ENCODE results near the gene PTPRD. TPM values are rescaled to one million over a fixed set of nuclear protein-coding genes. Genes with fewer than 3 reads are reported as not detected.

Gene PTPRD
- total RNA-seq, 2 experiments from 2014 or later, result 0.03 TPM; not detected in 1

DNA sequence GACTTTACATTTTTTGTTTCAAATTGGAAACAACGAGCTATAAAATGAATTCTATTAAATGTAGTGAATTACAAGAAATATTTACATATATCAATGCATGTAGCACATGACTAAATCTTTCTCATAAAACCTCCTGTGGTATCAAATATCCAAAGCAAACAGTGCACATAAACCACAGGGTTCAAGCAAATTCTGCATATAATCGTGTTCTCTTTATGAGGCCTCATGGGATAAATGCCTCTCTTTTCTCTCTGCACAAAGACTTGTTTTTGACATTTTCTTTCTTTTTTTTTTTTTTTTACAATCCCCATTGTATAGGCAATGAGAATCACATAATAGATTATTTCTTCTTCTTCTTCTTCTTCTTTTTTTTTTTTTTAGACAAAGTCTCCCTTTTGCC is 1696.0 kb downstream of the PTPRD start:
- Histone ChIP-seq H3K4me3 (ENCODE audit: low read depth, low read length, poor library complexity, severe bottlenecking) (no peak overlapping the region), H3K27ac (ENCODE audit: low read depth, low read length, poor library complexity, severe bottlenecking) (no peak overlapping the region), H3K9me2 (ENCODE audit: insufficient read depth, low read length) (no peaks in the 10 kb centered on the region), H2AFZ (ENCODE audit: low read length) (no peak overlapping the region), H3K4me2 (ENCODE audit: low read length) (no peak overlapping the region), H4K20me1 (ENCODE audit: insufficient read depth, low read length) (no peaks in the 10 kb centered on the region), H3K9me3 (ENCODE audit: low read length) (no peaks in the 10 kb centered on the region), H3K36me3 (ENCODE audit: insufficient read depth, low read length) (no peaks in the 10 kb centered on the region), H3K4me1 (ENCODE audit: insufficient read depth, low read length, poor library complexity, severe bottlenecking) (no peaks in the 10 kb centered on the region), H3K79me2 (ENCODE audit: insufficient read depth, low read depth, low read length) (no peaks in the 10 kb centered on the region)
- no TSS peak for BruUV-seq (replicated peaks)
- intact Hi-C loops (cut with micrococcal nuclease; ENCODE audit: unreplicated experiment), result no loop called here
- CTCF ChIA-PET (ENCODE audit: unreplicated experiment), result no interaction called here
- TF ChIP-seq, protein P1, sequence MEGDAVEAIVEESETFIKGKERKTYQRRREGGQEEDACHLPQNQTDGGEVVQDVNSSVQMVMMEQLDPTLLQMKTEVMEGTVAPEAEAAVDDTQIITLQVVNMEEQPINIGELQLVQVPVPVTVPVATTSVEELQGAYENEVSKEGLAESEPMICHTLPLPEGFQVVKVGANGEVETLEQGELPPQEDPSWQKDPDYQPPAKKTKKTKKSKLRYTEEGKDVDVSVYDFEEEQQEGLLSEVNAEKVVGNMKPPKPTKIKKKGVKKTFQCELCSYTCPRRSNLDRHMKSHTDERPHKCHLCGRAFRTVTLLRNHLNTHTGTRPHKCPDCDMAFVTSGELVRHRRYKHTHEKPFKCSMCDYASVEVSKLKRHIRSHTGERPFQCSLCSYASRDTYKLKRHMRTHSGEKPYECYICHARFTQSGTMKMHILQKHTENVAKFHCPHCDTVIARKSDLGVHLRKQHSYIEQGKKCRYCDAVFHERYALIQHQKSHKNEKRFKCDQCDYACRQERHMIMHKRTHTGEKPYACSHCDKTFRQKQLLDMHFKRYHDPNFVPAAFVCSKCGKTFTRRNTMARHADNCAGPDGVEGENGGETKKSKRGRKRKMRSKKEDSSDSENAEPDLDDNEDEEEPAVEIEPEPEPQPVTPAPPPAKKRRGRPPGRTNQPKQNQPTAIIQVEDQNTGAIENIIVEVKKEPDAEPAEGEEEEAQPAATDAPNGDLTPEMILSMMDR (conservative IDR thresholded peaks at IDR 0.05; ENCODE audit: low read length), result no peak
- no peak for TF ChIP-seq EZH2phosphoT487 (IDR thresholded peaks at IDR 0.05; ENCODE audit: borderline replicate concordance, low read depth, low read length)
- POLR2A ChIA-PET, result interaction anchor here (0.7 to 1.3 kb wide), 3 partner anchors 9 to 224 kb away, joined by 3 to 6 read pairs (median 6); no protein-coding TSS in a partner anchor
- DNase-seq (ENCODE audit: low spot score), result no peak

DNA sequence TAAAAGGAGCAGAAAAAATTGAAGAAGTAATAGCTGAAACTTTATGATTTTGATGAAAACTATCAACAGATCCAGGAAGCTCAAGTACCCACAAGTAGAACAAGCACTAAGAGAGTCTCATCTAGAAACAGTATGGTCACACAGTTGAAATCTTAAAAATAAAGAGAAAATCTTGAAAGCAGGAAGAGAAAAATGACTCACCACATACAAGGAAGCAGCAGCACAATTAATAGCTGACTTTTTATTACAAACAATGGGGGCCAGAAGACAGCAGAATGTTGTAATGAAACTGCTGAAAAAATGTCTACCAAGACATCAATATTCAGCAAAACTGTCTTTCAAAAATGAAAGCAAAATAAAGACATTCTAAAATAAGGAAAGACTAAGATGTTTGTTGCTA is 1704.9 kb downstream of the PTPRD start:
- H3K4me1 ChIP-seq (ENCODE audit: insufficient read depth, low read length, poor library complexity, severe bottlenecking), result no peaks in the 10 kb centered on the region
- no peak overlapping the region for H3K4me3 ChIP-seq (ENCODE audit: low read depth, low read length, poor library complexity, severe bottlenecking)
- no peak overlapping the region for H2AFZ ChIP-seq (ENCODE audit: low read length)
- intact Hi-C loops (cut with micrococcal nuclease; ENCODE audit: unreplicated experiment), result no loop called here
- no peak overlapping the region for H3K4me2 ChIP-seq (ENCODE audit: low read length)
- no TSS peak for BruUV-seq (replicated peaks)
- ChIA-PET POLR2A (interaction anchor here (0.6 to 1.6 kb wide), 3 partner anchors 9 to 622 kb away, joined by 3 to 6 read pairs (median 3); no protein-coding TSS in a partner anchor), CTCF (ENCODE audit: unreplicated experiment) (no interaction called here)
- H3K36me3 ChIP-seq (ENCODE audit: insufficient read depth, low read length), result no peaks in the 10 kb centered on the region
- TF ChIP-seq, protein P1 (conservative IDR thresholded peaks at IDR 0.05; ENCODE audit: low read length), result no peak
- no peak for TF ChIP-seq EZH2phosphoT487 (IDR thresholded peaks at IDR 0.05; ENCODE audit: borderline replicate concordance, low read depth, low read length)
- no peak overlapping the region for H3K27ac ChIP-seq (ENCODE audit: low read depth, low read length, poor library complexity, severe bottlenecking)
- no peaks in the 10 kb centered on the region for H4K20me1 ChIP-seq (ENCODE audit: insufficient read depth, low read length)
- H3K79me2 ChIP-seq (ENCODE audit: insufficient read depth, low read depth, low read length), result no peaks in the 10 kb centered on the region
- no peak for DNase-seq (ENCODE audit: low spot score)
- no peaks in the 10 kb centered on the region for H3K9me3 ChIP-seq (ENCODE audit: low read length)
- no peaks in the 10 kb centered on the region for H3K9me2 ChIP-seq (ENCODE audit: insufficient read depth, low read length)

DNA sequence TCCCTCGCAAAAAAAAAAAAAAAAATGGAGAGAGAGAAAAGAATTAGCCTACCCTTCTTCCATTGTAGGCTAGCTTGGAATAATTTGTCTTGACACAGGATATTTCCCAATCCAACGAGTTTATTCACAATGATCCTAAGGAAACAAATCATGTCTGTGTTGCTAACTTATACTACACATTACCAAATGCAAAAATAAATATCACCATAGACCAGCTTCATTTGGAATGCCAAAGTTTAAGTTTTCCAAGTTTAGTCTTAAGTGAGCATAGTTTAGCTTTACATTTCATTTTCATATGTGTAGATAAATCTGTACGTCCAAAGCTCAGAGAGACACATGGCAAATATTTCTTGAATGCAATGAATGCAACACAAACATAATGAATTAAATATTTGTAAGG is 1707.1 kb downstream of the PTPRD start:
- Histone ChIP-seq H3K4me1 (ENCODE audit: insufficient read depth, low read length, poor library complexity, severe bottlenecking) (no peaks in the 10 kb centered on the region), H3K4me2 (ENCODE audit: low read length) (no peak overlapping the region), H3K79me2 (ENCODE audit: insufficient read depth, low read depth, low read length) (no peaks in the 10 kb centered on the region), H3K27ac (ENCODE audit: low read depth, low read length, poor library complexity, severe bottlenecking) (no peak overlapping the region), H3K9me2 (ENCODE audit: insufficient read depth, low read length) (no peaks in the 10 kb centered on the region), H3K36me3 (ENCODE audit: insufficient read depth, low read length) (no peaks in the 10 kb centered on the region), H3K4me3 (ENCODE audit: low read depth, low read length, poor library complexity, severe bottlenecking) (no peak overlapping the region), H3K9me3 (ENCODE audit: low read length) (no peaks in the 10 kb centered on the region), H2AFZ (ENCODE audit: low read length) (no peak overlapping the region), H4K20me1 (ENCODE audit: insufficient read depth, low read length) (no peaks in the 10 kb centered on the region)
- TF ChIP-seq, protein P1 (conservative IDR thresholded peaks at IDR 0.05; ENCODE audit: low read length), result no peak
- TF ChIP-seq EZH2phosphoT487 (IDR thresholded peaks at IDR 0.05; ENCODE audit: borderline replicate concordance, low read depth, low read length), result no peak
- POLR2A ChIA-PET, result no interaction called here
- no TSS peak for BruUV-seq (replicated peaks)
- intact Hi-C loops (cut with micrococcal nuclease; ENCODE audit: unreplicated experiment), result no loop called here
- DNase-seq (ENCODE audit: low spot score), result no peak
- CTCF ChIA-PET (ENCODE audit: unreplicated experiment), result no interaction called here

Data from OCI-LY7 (cell line).